Measurements from ENCODE around the gene TMEM80.

- TF ChIP-seq CEBPB (IDR thresholded peaks at IDR 0.05; ENCODE audit: low read depth, low read length) (no peak), USF2 (IDR thresholded peaks at IDR 0.05; ENCODE audit: low read depth, low read length) (no peak), CTCF (conservative IDR thresholded peaks at IDR 0.05; ENCODE audit: low read depth, low read length) (no peak), POLR2A (IDR thresholded peaks at IDR 0.05; ENCODE audit: low read depth, low read length) (no peak)
These were observed 15.1 kb upstream of the TMEM80 start for GRCh38 chr11:680476-680875.
